ENCODE results near the gene BPHL.
"Not testable (repeated sequence)": the region's sequence is repeated elsewhere in the genome, so short reads cannot be mapped to it uniquely, and the experiment has no call there.

BPHL gene

DNA sequence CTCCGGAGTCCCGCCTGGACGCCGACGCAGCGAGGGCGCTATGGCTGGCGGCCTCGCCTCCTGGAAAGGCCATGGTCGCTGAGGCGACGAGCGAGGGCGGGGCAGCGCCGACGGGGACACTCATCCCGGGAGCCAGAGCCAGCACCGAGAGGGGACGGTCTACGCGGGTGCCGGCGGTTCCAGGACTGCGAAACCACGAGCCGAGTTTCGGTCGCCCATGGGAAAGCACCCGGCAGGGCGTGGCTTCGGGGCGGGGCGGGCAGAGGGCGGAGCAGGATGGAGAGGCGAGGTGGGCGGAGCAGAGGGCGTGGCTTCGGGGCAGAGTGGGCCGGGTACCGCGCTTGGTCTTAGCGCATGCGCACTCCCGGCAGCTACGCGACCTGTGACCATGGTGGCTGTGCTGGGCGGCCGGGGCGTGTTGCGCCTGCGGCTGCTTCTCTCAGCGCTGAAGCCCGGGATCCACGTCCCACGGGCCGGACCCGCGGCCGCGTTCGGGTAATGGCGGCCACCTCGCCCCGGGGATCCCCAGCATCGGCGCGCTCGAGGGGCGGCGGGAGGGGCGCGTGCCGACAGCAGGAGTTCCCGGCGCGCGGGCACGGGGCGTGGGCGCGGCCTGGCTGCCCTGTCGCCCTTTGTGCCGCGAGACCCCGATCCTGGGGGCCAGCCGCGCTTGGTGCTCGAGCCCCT lies at the start of gene BPHL:
Gene BPHL (plus strand): TSS at position 359 of the 687 bp plus-strand sequence. CDS start 30 bp downstream, at position 389.
- no peak for FAIRE-seq

DNA sequence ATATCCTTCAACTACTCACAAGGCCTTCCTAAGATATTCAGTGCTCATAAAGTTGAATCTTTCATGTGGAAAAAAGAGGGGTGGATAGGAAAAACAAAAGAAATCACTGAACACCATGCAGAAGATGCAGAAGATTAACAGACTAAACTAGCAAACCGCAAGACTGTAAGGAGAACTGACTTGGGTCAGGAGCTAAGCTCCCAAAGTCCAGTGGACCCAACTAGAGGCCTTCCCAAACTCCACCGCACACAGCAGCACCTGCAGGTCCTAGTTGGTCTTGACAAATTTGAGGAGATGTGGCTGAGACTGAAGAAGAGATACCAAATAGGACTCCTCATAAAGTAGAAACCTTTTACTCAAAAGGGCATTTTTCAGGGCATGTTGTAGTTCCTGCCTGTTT lies 46.9 kb upstream of the BPHL start:
- FAIRE-seq = no peak

DNA sequence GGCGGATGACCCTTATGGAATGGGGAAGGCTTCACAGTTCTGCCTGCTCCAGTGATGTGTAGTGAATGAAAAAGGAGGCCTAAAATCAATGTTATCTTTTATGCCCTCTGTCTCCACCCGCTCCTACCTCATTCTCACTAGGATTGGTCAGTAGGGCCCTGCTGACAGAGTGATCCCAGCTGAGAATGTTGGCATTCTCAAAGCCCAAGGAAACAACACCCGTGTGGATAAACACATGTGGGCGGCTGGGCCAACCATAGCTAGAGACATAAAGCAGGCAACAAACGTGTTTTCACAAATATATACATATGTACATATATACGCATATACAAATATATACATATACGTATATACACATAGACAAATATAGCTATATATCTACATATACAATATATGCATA lies 45.7 kb upstream of the BPHL start:
- no peak for FAIRE-seq

DNA sequence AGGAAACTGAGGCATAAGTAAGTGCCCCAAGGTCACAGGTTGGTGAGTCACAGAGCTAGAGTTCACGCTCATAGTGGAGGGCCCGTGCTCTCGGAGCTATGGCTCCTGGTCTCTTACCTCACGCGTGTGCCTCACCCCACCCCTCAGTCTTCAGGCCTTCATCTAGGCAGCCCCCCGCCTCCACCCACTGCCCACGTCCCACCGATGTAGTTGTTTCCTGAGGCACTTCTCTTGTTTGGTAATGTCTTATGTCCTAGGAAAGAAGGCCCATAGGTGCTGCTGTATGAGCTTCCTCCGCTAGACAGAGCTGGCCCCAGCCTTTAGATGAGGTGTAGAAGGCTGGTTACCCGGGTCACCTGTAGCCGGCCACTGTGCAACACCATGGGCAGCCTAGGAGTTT lies 45.1 kb upstream of the BPHL start:
- no peak for FAIRE-seq

DNA sequence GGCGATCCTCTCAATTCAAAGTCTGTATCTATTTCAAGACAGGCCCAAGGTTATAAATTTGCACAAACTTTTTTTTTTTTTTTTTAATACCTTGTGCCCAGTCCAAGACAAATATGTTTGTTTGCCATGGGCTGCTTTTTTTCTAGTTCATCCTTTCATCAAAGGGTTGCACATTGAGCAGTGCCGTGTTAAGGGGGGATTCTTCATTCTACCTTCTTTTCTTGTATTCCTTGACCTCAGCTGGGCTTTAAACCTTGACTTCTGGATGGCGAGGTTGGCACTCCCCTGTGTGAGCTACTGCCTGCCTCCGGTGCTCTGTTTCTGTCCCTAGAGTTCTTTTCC lies 42.8 kb upstream of the BPHL start:
- no peak for FAIRE-seq

DNA sequence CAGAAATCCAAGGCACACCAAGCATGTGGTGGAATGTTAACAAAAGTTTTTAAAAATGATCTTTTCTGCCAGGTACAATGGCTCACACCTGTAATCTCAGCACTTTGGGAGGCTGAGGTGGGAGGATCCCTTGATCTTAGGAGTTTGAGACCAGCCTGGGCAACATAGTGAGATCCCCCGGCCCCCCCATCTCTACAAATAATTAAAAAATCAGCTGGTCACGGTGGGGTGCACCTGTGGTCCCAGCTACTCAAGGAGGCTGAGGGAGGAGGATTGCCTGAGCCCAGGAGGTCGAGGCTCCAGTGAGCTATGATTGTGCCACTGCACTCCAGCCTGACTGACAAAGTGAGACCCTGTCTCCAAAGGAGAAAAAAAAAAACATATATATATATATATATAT lies 42.2 kb upstream of the BPHL start:
- FAIRE-seq = no peak

DNA sequence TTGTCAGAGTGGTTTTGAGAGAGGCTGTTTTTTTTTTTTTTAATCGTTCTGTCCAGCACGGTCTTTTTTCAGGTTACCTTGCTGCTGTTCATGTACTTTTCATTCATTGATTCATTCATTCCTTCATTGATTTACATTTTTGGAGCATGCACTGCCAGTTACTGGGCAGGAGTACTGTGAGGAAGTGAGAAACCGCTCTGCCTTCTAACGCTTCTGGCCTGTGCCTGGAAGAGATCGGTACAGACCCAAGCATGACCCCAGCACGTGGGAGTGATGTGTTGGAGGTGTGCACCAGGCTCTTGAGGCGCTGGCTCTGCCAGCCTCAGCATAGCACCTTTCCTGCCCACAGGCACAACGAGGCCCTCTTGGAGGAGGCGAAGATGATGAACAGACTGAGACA lies 41.1 kb upstream of the BPHL start:
- no peak for FAIRE-seq

DNA sequence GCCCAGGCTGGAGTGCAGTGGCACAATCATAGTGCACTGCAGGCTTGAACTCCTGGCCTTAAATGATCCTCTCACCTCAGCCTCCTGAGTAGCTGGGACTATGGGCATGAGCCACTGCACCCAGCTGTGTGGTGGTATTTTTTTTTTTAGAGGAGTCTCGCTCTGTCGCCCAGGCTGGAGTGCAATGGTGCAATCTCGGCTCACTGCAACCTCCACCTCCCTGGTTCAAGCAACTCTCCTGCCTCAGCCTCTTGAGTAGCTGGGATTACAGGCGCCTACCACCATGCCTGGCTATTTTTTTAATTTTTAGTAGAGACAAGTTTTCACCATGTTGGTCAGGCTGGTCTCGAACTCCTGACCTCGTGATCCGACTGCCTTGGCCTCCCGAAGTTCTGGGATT lies 39.6 kb upstream of the BPHL start:
- not testable (repeated sequence) for FAIRE-seq

DNA sequence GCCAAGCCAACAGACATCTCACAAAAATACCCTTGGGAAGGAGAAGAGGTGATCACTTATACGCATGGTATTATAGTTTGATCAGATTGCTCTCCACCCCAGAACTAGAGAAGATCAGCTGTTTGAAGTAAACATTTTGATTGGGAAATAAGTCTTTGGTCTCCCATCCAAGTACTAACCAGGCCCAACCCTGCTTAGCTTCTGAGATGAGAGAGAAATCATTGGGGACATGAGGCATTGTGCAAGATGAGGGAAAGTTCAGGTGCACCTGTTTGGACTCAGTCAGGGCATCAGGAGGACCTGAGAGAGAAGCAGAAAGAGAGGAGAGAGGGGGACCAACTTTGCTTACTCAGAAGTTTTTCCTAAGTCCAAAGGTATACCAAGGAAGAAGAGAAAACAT lies 38.8 kb upstream of the BPHL start:
- FAIRE-seq = no peak

DNA sequence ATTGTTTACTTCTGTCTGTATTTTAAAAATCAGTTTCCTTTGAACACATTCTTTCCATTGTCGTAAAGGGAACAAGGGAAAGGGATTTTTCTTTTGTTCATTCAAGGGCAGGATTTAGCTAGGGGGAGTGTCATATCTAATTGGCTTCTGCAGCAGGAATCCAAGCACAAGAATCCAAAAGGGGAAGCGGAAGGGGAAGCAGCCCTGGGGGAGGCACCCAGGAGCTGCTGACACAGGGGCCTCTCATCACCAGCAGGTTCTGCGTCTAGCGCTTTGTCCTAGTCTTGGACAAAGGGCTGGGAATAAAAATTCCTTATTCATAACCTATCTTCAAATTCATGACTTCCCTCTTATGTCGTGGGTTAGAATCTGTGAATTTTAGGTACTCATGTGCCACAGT lies 36.6 kb upstream of the BPHL start:
- FAIRE-seq = no peak

DNA sequence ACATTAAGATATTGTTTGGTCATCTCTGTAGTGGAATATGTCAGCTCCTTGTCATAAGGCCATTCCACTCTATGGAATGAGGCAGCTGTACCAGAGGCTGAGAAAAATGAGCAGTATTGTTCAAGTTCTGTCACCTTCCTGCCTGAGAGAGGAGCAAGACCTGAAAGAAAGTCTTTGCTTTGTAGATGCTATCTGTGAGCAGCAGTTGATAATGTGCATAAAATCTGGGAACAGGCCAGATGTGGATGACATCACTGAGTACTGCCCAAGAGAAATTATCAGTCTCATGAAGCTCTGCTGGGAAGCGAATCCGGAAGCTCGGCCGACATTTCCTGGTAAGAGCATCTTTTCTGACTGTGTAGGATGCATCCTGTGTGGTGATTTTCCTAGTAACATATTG lies 33.4 kb upstream of the BPHL start:
- no peak for FAIRE-seq

DNA sequence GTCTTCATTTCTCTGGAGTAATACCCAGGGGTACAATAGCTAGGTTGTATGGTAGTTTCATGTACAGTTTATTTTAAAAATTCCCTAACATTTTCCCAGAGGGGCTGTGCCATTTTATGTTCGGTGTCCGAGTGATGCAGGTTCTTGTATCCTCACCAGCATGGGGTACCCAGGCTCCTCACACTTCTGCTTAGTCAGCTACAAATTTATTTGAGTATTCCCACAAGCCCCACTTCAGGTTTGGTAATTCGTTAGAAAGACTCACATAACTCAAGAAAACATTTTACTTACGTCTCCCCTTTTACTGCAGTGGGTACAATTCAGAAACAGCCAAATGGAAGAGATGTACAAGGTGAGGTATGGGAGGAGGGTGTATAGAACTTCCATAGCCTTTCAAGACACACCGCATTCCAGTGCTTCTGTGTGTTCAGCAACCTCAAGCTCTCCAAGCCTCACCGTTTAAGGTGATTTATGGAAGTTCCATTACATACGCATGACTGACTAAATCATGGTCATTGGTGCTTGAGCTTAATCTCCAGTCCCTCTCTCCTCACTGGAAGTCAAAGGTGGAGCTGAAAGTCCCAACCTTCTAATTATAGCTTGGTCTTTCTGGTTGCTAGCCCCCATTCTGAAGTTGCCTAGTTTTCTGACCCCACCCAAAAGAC lies 32.1 kb upstream of the BPHL start:
- no peak for FAIRE-seq

DNA sequence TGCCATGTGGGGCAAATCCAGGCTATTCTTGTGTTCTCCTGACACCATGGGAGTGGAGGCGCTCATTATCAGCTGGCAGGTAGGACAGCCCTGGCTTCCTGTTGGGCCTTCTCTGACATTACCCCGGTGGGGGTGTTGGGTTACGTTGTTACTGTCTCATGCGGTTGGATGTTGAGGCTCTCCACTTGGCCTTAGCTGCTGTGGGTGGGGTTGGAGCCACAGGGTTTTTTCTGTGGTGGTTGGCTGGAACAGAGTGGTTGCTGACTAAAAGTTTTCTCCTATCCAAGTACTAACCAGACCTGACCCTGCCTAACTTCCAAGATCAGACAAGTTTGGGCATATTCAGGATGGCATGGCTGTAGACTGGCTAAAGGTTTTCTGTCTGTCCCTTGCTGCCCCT lies 30.1 kb upstream of the BPHL start:
- FAIRE-seq = no peak

DNA sequence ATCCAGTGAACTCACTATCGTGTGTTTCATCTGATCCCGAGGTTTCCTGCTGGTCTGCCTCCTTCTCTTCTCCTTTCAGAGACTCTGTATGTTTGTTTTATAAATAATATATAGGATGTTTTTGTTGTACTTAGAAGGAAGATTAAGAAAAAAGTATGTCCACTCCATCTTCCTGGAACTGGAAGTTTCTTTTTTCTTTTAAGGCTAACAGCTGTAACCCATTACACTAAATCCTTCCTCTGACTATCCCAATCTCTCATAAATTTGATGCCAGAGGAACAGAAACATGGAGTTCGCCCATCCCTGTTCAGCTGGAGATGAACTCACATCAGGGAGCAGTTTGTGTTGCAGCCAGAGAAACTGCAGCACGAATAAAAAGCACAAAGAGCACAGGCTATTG lies 29.5 kb upstream of the BPHL start:
- FAIRE-seq = no peak

DNA sequence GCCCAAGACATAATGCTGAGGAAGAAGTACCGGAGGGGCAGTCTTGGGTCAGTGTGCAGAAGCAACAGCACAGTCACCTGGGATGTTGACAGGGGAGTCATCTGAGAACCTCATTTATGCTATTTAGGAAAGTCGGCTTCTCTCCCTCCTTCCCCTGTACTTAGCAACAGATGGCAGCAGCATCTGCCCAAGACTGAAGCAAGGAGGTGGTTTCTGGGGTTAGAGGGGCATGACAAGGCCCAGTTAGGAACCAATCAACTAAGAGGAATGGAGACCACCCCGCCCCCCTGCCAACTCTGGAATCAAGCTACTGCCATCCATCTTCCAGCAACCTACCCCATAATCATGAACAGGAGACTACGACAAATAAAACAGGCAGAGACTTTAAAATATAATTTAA lies 28.5 kb upstream of the BPHL start:
- no peak for FAIRE-seq

DNA sequence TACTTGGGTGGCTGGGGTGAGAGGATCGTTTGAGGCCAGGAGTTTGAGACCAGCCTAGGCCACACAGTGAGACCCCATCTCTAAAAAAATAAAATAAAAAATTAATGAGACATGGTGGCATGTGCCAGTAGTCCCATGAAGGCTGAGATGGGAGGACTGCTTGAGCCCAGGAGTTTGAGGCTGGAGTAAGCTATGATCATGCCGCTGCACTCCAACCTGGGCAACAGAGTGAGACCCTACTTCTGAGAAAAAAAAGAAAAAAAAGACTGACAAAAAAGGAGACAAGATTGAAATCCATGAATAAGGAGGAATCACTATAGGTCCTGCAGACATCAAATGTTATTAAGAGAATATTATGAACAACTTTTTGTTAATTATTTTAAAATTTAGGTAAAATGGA lies 23.7 kb upstream of the BPHL start:
- no peak for FAIRE-seq

DNA sequence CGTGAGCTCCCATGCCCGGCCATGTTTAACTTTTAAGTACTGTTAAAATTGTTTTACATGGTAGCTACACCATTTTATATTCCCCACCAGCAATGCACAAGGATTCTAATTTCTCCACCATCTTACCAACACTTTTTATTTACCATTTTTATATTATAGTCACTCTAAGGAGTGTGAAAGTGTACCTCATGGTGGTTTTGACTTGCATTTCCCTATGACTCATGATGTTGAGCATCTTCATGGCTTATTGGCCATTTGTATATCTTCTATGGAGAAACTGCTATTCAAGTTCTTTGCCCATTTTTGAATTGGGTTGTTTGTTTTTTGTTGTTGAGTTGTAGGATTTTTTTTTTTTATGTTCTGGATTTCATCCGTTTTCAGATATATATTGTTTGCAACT lies 15.6 kb upstream of the BPHL start:
- no peak for FAIRE-seq

DNA sequence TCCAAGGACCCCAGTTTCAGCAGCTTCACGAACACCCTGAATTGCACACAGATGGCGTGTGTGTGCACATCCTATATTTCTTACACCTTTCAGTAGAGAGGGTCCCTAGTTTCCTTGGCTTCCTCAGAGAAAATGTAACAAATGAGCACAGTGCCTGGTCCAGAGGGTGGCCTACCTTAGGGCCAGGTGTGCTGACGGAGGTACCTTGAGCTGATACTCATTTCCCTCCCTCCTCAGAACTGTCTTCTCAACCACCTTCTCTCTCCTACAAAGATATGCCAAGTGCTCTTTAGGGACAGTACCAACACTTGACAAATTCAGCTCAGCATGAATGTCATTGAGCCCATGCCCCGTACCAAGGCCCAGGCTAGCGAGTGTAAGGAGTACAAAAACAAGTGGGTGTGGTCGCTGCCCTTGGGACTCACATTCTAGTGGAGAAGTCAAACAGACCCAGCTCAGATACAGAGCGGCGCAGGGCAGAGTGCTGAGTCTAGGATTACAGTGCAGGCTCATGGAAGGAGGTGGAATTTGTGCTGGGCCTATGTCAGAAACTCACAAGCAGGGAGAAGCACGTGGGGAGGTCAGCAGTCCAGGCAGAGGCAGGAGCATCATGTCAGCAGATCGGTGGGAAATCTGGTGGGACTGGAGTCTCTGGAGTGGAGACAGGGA lies 9.6 kb upstream of the BPHL start:
- no peak for FAIRE-seq

DNA sequence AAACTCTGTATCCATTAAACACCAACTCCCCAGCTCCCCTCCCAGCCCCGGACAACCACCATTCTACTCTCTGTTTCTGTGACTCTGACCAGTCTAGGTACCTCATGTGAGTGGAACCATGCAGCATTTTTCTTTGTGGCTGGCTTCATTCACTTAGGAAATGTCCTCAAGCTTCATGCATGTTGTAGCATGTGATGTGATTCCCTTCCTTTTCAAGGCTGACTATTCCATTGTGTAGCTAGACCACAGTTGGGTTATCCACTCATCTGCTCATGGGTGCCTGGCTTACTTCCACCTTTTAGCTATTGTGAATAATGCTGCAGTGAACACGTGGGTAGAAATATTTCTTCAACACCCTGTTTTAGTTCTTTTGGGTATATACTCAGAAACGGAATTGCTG lies 8.8 kb upstream of the BPHL start:
- no peak for FAIRE-seq

DNA sequence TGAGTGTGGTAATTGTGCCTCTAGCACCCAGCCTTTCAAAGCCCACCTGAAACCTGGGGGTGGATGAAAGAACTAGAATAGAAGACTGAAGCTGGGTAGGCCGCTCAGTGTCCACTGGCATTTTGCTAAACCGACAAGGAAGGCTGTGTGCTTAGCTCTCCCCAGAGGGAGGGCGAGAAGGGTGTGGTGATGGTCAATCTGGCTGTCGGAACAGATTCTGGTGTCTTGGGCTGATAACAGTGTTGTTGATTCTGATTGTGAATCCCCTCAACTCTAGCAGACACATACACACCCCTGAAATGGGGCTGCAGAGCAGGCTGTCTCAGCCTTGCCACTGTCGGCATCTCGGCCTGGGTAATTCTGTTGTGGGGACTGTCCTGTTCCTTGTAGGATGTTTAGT lies 4.1 kb upstream of the BPHL start:
- FAIRE-seq = no peak

DNA sequence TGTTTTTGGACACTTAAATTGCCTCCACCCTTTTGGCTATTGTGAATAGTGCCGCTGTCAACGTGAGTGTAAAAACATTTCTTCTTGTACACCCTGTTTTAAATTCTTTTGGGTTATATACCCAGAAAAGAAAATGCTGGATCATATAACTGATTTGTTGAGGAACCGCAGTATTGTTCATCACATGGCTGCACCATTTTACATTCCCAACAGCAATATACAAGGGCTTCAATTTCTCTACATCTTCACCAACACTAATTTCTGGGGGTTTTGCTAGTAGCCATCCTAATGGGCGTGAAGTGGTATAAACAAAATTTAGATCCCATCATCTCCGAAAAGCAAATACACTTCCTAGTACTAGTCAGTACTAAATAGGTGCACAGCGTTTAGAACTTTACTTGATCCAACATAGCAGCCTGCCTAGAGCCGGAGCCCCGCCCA lies 579 bp upstream of the BPHL start:
- FAIRE-seq = no peak

DNA sequence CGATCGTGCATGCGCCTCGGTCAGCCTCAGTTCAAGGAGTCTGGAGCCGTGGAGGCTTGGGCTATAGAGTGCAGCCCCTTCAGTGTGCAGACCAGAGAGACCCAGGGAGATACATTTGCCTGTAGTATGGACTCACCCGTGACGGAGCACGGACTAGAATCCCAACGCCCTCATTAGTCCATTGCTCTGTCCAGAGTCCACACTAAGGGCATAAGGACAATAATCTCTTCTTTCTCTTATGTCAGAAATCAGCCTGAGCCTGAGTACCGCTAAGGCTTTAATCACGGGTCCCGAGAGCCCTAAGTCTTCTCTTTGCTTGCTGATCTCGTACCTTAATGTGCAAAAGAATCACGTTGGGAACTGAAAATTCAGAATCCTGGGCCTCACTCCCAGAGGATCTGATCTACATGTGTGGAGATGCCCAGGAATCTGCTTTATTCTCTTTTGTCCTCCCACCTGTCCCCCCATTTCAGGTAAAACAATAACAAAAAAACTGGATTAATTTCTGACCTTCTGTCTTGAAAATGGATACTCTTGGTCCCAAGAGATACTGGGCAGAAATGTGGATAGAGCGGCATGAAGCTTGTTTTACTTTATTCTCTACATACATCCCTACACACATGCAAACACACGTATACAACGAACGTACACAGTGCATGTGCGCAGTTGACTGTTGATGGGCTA lies 671 bp downstream of the BPHL start:
- no peak for FAIRE-seq

DNA sequence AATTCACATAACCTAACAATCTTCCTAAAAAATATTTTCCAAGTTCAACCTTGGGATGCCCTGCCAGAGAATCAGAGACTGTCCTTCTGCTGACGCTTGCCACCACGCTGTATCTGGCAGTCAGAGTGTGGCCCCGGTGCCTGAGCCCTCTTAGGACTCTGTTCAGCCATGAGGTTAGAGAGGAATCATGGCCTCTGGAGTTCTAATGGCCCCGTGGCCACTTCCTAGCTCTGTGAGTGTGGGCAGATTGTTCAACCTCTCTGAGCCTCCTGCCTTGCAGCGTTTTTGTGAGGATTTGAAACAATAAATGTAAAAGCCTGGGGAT lies 2.2 kb downstream of the BPHL start:
- FAIRE-seq = no peak

DNA sequence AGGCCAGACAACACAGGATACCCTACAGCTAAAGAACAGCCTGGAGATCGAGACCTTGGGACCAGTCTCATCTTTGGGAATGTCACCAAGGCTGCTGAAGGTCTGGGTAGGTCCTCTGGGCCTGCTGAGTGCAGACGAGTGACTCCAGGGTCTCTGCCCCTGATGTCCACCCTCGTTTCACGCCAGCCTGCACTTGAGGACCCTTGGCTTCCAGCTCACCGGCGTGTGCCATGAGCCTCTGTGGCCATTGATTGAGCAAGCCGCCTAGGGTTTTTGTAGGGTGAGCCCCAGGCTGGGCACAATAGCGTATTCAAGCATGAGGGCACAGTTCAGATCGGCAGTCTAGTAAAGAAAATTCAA lies 4.3 kb downstream of the BPHL start:
- FAIRE-seq = no peak
